Effector memory CD8-positive, alpha-beta T cell (primary cell): ENCODE results near the gene MAP4K4.

Source experiments
- ATAC-seq: fragments of 150-1000 bp; cut with Tn5 transposase; replicated peaks from 2 replicates; pipeline ENCODE4 v1.10.0; 2021; ENCODE audit warnings: mild to moderate bottlenecking, moderate library complexity
- DNase-seq, 3 experiments: peaks; one replicate each; pipeline ENCODE4 v3.0.0; 2021
- H3K27ac Mint-ChIP-seq, 2 donors: one replicate each; pipeline ENCODE4 v1.8.0; 2022; ENCODE audit warnings: mild to moderate bottlenecking in 2 of 2, mixed read lengths in 2 of 2, moderate library complexity in 2 of 2
- H3K27me3 Mint-ChIP-seq, 2 donors: one replicate each; pipeline ENCODE4 v1.8.0; 2022; ENCODE audit warnings: mixed read lengths in 2 of 2
- H3K36me3 Mint-ChIP-seq: one replicate; pipeline ENCODE4 v1.8.0; 2022; ENCODE audit warnings: mild to moderate bottlenecking, moderate library complexity, mixed read lengths; ENCODE audit not compliant: insufficient read depth
- H3K4me1 Mint-ChIP-seq, 2 donors: one replicate each; pipeline ENCODE4 v1.8.0; 2022; ENCODE audit warnings: low read depth in 2 of 2, mixed read lengths in 2 of 2
- H3K4me3 Mint-ChIP-seq, 2 donors: one replicate each; pipeline ENCODE4 v1.8.0; 2022; ENCODE audit warnings: mild to moderate bottlenecking in 2 of 2, mixed read lengths in 2 of 2, moderate library complexity in 2 of 2
- H3K9me3 Mint-ChIP-seq, 2 donors: one replicate each; pipeline ENCODE4 v1.8.0; 2022; ENCODE audit warnings: mixed read lengths in 2 of 2

Gene MAP4K4

GRCh38 chr2:101733257-101733993 is 35.9 kb downstream of the MAP4K4 start:
- ATAC-seq (no peak), DNase-seq (no peak)
- Mint-ChIP-seq H3K4me3 (no peak overlapping the region), H3K27me3 (no peaks in the 10 kb centered on the region), H3K9me3 (no peaks in the 10 kb centered on the region), H3K4me1 (peaks cover 60 to 72% of the 10 kb centered on the region in 2 donors), H3K36me3 (no peaks in the 10 kb centered on the region), H3K27ac (peak overlapping the region; percentile 50)

GRCh38 chr2:101734505-101735165 is 37.1 kb downstream of the MAP4K4 start:
- DNase-seq (no peak), ATAC-seq (no peak)
- Mint-ChIP-seq H3K27ac (peak overlapping the region in 1 of 2 donors; percentile 81), H3K27me3 (no peaks in the 10 kb centered on the region), H3K4me1 (peaks cover 58 to 68% of the 10 kb centered on the region in 2 donors), H3K4me3 (peak overlapping the region in 1 of 2 donors; percentile 20), H3K36me3 (no peaks in the 10 kb centered on the region), H3K9me3 (no peaks in the 10 kb centered on the region)

GRCh38 chr2:101735166-101735533 is 37.6 kb downstream of the MAP4K4 start:
- no peak for DNase-seq
- Mint-ChIP-seq H3K4me1 (peaks cover 56 to 63% of the 10 kb centered on the region in 2 donors), H3K9me3 (no peaks in the 10 kb centered on the region), H3K36me3 (no peaks in the 10 kb centered on the region), H3K27ac (peak overlapping the region in 1 of 2 donors; percentile 81), H3K27me3 (no peaks in the 10 kb centered on the region), H3K4me3 (peak overlapping the region in 1 of 2 donors; percentile 20)
- ATAC-seq = no peak

GRCh38 chr2:101736233-101736632 is 38.7 kb downstream of the MAP4K4 start:
- H3K4me1 Mint-ChIP-seq = peaks cover 54 to 63% of the 10 kb centered on the region in 2 donors
- no peaks in the 10 kb centered on the region for H3K36me3 Mint-ChIP-seq
- DNase-seq = no peak
- H3K9me3 Mint-ChIP-seq = no peaks in the 10 kb centered on the region
- no peaks in the 10 kb centered on the region for H3K27me3 Mint-ChIP-seq
- H3K27ac Mint-ChIP-seq = peak overlapping the region in 1 of 2 donors; percentile 69
- no peak for ATAC-seq
- peak overlapping the region in 1 of 2 donors; percentile 3 for H3K4me3 Mint-ChIP-seq

GRCh38 chr2:101736861-101737291 is 39.4 kb downstream of the MAP4K4 start:
- no peaks in the 10 kb centered on the region for H3K9me3 Mint-ChIP-seq
- peaks cover 58 to 66% of the 10 kb centered on the region in 2 donors for H3K4me1 Mint-ChIP-seq
- H3K27me3 Mint-ChIP-seq = no peaks in the 10 kb centered on the region
- no peak for ATAC-seq
- H3K27ac Mint-ChIP-seq = no peak overlapping the region
- H3K36me3 Mint-ChIP-seq = no peaks in the 10 kb centered on the region
- no peak for DNase-seq
- H3K4me3 Mint-ChIP-seq = peak overlapping the region in 1 of 2 donors; percentile 14

- Mint-ChIP-seq H3K27ac (peak overlapping the region; percentile 41 to 78), H3K27me3 (no peaks in the 10 kb centered on the region), H3K4me1 (peaks cover 61 to 74% of the 10 kb centered on the region in 2 donors), H3K36me3 (no peaks in the 10 kb centered on the region), H3K4me3 (no peak overlapping the region), H3K9me3 (no peaks in the 10 kb centered on the region)
- ATAC-seq (no peak), DNase-seq (no peak)
Observed at GRCh38 chr2:101737478-101738255, 40.2 kb downstream of the MAP4K4 start.

- H3K36me3 Mint-ChIP-seq = no peaks in the 10 kb centered on the region
- peak overlapping the region in 1 of 2 donors; percentile 78 for H3K27ac Mint-ChIP-seq
- H3K27me3 Mint-ChIP-seq = no peaks in the 10 kb centered on the region
- H3K9me3 Mint-ChIP-seq = no peaks in the 10 kb centered on the region
- DNase-seq (no peak), ATAC-seq (no peak)
- H3K4me3 Mint-ChIP-seq = no peak overlapping the region
- H3K4me1 Mint-ChIP-seq = peaks cover 60 to 72% of the 10 kb centered on the region in 2 donors
Observed at GRCh38 chr2:101738649-101739048, 41.1 kb downstream of the MAP4K4 start.

- DNase-seq (no peak), ATAC-seq (no peak)
- Mint-ChIP-seq H3K4me1 (peaks cover 60 to 77% of the 10 kb centered on the region in 2 donors), H3K9me3 (no peaks in the 10 kb centered on the region), H3K27me3 (no peaks in the 10 kb centered on the region), H3K4me3 (no peak overlapping the region), H3K27ac (no peak overlapping the region), H3K36me3 (no peaks in the 10 kb centered on the region)
Observed at GRCh38 chr2:101740555-101740964, 43.1 kb downstream of the MAP4K4 start.

- Mint-ChIP-seq H3K4me1 (peaks cover 57 to 75% of the 10 kb centered on the region in 2 donors), H3K36me3 (no peaks in the 10 kb centered on the region), H3K4me3 (peak overlapping the region; percentile 0 to 6), H3K9me3 (no peaks in the 10 kb centered on the region), H3K27ac (peak overlapping the region; percentile 57 to 87), H3K27me3 (no peaks in the 10 kb centered on the region)
- DNase-seq = no peak
- ATAC-seq = no peak
Observed at GRCh38 chr2:101741775-101742520, 44.4 kb downstream of the MAP4K4 start.

GRCh38 chr2:101742547-101742946 is 45.0 kb downstream of the MAP4K4 start:
- ATAC-seq = no peak

GRCh38 chr2:101743288-101743687 is 45.8 kb downstream of the MAP4K4 start:
- ATAC-seq (no peak), DNase-seq (no peak)
- Mint-ChIP-seq H3K4me1 (peaks cover 52 to 72% of the 10 kb centered on the region in 2 donors), H3K27me3 (no peaks in the 10 kb centered on the region), H3K4me3 (no peak overlapping the region), H3K27ac (peak overlapping the region; percentile 86 to 87), H3K9me3 (no peaks in the 10 kb centered on the region), H3K36me3 (no peaks in the 10 kb centered on the region)

More at GRCh38 chr2:101742547-101742946, 45.0 kb downstream of the MAP4K4 start:
- Mint-ChIP-seq H3K27me3 (no peaks in the 10 kb centered on the region), H3K36me3 (no peaks in the 10 kb centered on the region), H3K27ac (peak overlapping the region; percentile 57 to 87), H3K4me3 (no peak overlapping the region), H3K9me3 (no peaks in the 10 kb centered on the region), H3K4me1 (peaks cover 56 to 75% of the 10 kb centered on the region in 2 donors)
- DNase-seq = no peak

- no peaks in the 10 kb centered on the region for H3K9me3 Mint-ChIP-seq
- peak overlapping the region in 1 of 2 donors; percentile 50 for H3K4me3 Mint-ChIP-seq
- no peaks in the 10 kb centered on the region for H3K27me3 Mint-ChIP-seq
- H3K4me1 Mint-ChIP-seq = peaks cover 49 to 67% of the 10 kb centered on the region in 2 donors
- no peaks in the 10 kb centered on the region for H3K36me3 Mint-ChIP-seq
- H3K27ac Mint-ChIP-seq = peak overlapping the region; percentile 86 to 87
- no peak for DNase-seq
- no peak for ATAC-seq
Observed at GRCh38 chr2:101744832-101745231, 47.3 kb downstream of the MAP4K4 start.
